Sigmoid colon (tissue), 4 donors: ENCODE measurements around the gene IFIT5.

ENCODE experiments used
- EP300 ChIP-seq, 4 donors: sonication (generic); formaldehyde crosslinking; IDR thresholded peaks; one replicate each; pipeline ENCODE4 v1.6.1; 2017; ENCODE audit warnings: antibody characterized with exemption in 4 of 4
- POLR2A ChIP-seq, 2 donors: fragments of 450-650 bp; IDR thresholded peaks; one replicate each; pipeline ENCODE4 v1.6.1; 2016; ENCODE audit warnings: antibody characterized with exemption in 2 of 2, mild to moderate bottlenecking in 2 of 2, moderate library complexity in 2 of 2
- TF ChIP-seq, protein P1 (sequence below), 4 experiments: fragments of 450-650 bp in 3 of 4; fragments of 200-600 bp in 1 of 4; IDR thresholded peaks; one replicate each; pipeline ENCODE4 v1.5.1; 2016 to 2019; ENCODE audit warnings: antibody characterized with exemption in 4 of 4, mild to moderate bottlenecking in 3 of 4, moderate library complexity in 2 of 4

GRCh38 chr10:89469517-89469916 lies 55.1 kb downstream of the IFIT5 start:
- TF ChIP-seq, protein P1, sequence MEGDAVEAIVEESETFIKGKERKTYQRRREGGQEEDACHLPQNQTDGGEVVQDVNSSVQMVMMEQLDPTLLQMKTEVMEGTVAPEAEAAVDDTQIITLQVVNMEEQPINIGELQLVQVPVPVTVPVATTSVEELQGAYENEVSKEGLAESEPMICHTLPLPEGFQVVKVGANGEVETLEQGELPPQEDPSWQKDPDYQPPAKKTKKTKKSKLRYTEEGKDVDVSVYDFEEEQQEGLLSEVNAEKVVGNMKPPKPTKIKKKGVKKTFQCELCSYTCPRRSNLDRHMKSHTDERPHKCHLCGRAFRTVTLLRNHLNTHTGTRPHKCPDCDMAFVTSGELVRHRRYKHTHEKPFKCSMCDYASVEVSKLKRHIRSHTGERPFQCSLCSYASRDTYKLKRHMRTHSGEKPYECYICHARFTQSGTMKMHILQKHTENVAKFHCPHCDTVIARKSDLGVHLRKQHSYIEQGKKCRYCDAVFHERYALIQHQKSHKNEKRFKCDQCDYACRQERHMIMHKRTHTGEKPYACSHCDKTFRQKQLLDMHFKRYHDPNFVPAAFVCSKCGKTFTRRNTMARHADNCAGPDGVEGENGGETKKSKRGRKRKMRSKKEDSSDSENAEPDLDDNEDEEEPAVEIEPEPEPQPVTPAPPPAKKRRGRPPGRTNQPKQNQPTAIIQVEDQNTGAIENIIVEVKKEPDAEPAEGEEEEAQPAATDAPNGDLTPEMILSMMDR (IDR thresholded peaks at IDR 0.05), result no peak
- no peak for TF ChIP-seq EP300 (IDR thresholded peaks at IDR 0.05)
- no peak for TF ChIP-seq POLR2A (IDR thresholded peaks at IDR 0.05)
